CD14-positive monocyte (primary cell): ENCODE data around the gene MAB21L3. TPM values are rescaled to one million over a fixed set of nuclear protein-coding genes. Genes with fewer than 3 reads are reported as not detected.

ENCODE experiments used
- DNase-seq, 3 donors: peaks; one replicate each; pipeline ENCODE4 v3.0.0-alpha.2; 2011 to 2022
- H2AFZ ChIP-seq: 2 replicates; pipeline ENCODE4 v1.6.0; 2012; ENCODE audit warnings: mild to moderate bottlenecking, low read depth, low read length, inconsistent platforms; ENCODE audit not compliant: insufficient read depth, poor library complexity, severe bottlenecking
- H3K27ac ChIP-seq, 2 donors: 1 replicate in 1 of 2; 2 replicates in 1 of 2; pipeline ENCODE4 v1.5.1; 2012 to 2013; ENCODE audit warnings: low read length in 2 of 2, control low read depth in 1 of 2, inconsistent platforms in 1 of 2, low read depth in 1 of 2, mild to moderate bottlenecking in 1 of 2
- H3K27me3 ChIP-seq, 2 donors: one replicate each; pipeline versions ENCODE4 v1.6.0 to v1.6.1; 2011 to 2013; ENCODE audit warnings: low read length in 2 of 2; ENCODE audit not compliant: control insufficient read depth in 2 of 2, insufficient read depth in 2 of 2
- H3K36me3 ChIP-seq, 2 donors: replicated peaks in 1 of 2; 1 replicate in 1 of 2; 2 replicates in 1 of 2; pipeline versions ENCODE4 v1.5.1 to v1.6.1; 2012 to 2013; ENCODE audit warnings: low read length in 2 of 2, control low read depth in 1 of 2, inconsistent platforms in 1 of 2, mild to moderate bottlenecking in 1 of 2; ENCODE audit not compliant: insufficient read depth in 2 of 2, control insufficient read depth in 1 of 2
- H3K4me1 ChIP-seq, 2 donors: 1 replicate in 1 of 2; 2 replicates in 1 of 2; pipeline versions ENCODE4 v1.5.1 to v1.6.1; 2012 to 2013; ENCODE audit warnings: low read length in 2 of 2, control low read depth in 1 of 2, inconsistent platforms in 1 of 2, mild to moderate bottlenecking in 1 of 2, moderate library complexity in 1 of 2; ENCODE audit not compliant: insufficient read depth in 2 of 2, control insufficient read depth in 1 of 2
- H3K4me2 ChIP-seq: replicated peaks from 2 replicates; pipeline ENCODE3; 2012; ENCODE audit warnings: low read length, moderate library complexity, mild to moderate bottlenecking; ENCODE audit not compliant: poor library complexity, severe bottlenecking; ENCODE audit errors: extremely low read depth
- H3K4me3 ChIP-seq, 3 experiments: fragments of 200-600 bp in 1 of 3; sonication (generic) in 1 of 3; replicated peaks in 1 of 3; 1 replicate in 2 of 3; 2 replicates in 1 of 3; pipeline ENCODE4 v1.5.1; 2011 to 2013; ENCODE audit warnings: low read length in 3 of 3, mild to moderate bottlenecking in 3 of 3, control low read depth in 2 of 3, low read depth in 2 of 3, inconsistent platforms in 1 of 3, moderate library complexity in 1 of 3
- H3K79me2 ChIP-seq: 2 replicates; pipeline ENCODE4 v1.6.0; 2012; ENCODE audit warnings: mild to moderate bottlenecking, control low read depth, inconsistent platforms, low read length, moderate library complexity; ENCODE audit not compliant: insufficient read depth
- H3K9ac ChIP-seq: 2 replicates; pipeline ENCODE4 v1.6.0; 2017; ENCODE audit warnings: low read length, mild to moderate bottlenecking; ENCODE audit not compliant: insufficient read depth, poor library complexity, severe bottlenecking
- H3K9me3 ChIP-seq, 2 donors: replicated peaks in 1 of 2; 1 replicate in 1 of 2; 2 replicates in 1 of 2; pipeline versions ENCODE4 v1.5.1 to v1.6.1; 2012 to 2013; ENCODE audit warnings: low read length in 2 of 2, control low read depth in 1 of 2; ENCODE audit not compliant: control insufficient read depth in 1 of 2, insufficient read depth in 1 of 2
- H4K20me1 ChIP-seq: 2 replicates; pipeline ENCODE4 v1.6.0; 2012; ENCODE audit warnings: mild to moderate bottlenecking, low read length, control low read depth, moderate library complexity; ENCODE audit not compliant: insufficient read depth
- H3K27ac Mint-ChIP-seq, 7 donors: one replicate each; pipeline ENCODE4 v1.8.0; 2020; ENCODE audit warnings: mild to moderate bottlenecking in 7 of 7, mixed read lengths in 7 of 7, moderate library complexity in 6 of 7, inconsistent platforms in 2 of 7
- H3K27me3 Mint-ChIP-seq, 3 donors: one replicate each; pipeline ENCODE4 v1.8.0; 2021 to 2022; ENCODE audit warnings: low read depth in 3 of 3, mild to moderate bottlenecking in 3 of 3, mixed read lengths in 3 of 3, moderate library complexity in 3 of 3, inconsistent platforms in 1 of 3
- H3K36me3 Mint-ChIP-seq, 2 donors: one replicate each; pipeline ENCODE4 v1.8.0; 2020; ENCODE audit warnings: mixed read lengths in 2 of 2, inconsistent platforms in 1 of 2, mild to moderate bottlenecking in 1 of 2
- H3K4me1 Mint-ChIP-seq: one replicate; pipeline ENCODE4 v1.8.0; 2020; ENCODE audit warnings: mild to moderate bottlenecking, mixed read lengths
- H3K4me3 Mint-ChIP-seq, 2 donors: one replicate each; pipeline ENCODE4 v1.8.0; 2020; ENCODE audit warnings: mild to moderate bottlenecking in 2 of 2, mixed read lengths in 2 of 2, moderate library complexity in 1 of 2
- H3K9me3 Mint-ChIP-seq, 7 donors: one replicate each; pipeline ENCODE4 v1.8.0; 2020 to 2022; ENCODE audit warnings: mixed read lengths in 7 of 7, mild to moderate bottlenecking in 6 of 7, moderate library complexity in 6 of 7, inconsistent platforms in 2 of 7
- CTCF ChIP-seq: fragments of 200-600 bp; IDR thresholded peaks from one replicate; pipeline ENCODE4 v1.8.0; 2022; ENCODE audit warnings: antibody characterized with exemption, mild to moderate bottlenecking
- WGBS: methylation state at CpG from one replicate; pipeline ENCODE4 v1.1.5; 2013; ENCODE audit warnings: missing lambda C conversion rate; ENCODE audit not compliant: insufficient coverage; 5-methylcytosine and 5-hydroxymethylcytosine counted together
- intact Hi-C, 2 donors: fragments of 100-400 bp; cut with micrococcal nuclease; formaldehyde crosslinking; loops; one replicate each; pipeline versions ENCODE4 v1.15.0 to v1.15.1; 2023
- polyA plus RNA-seq, 3 donors: library from polyadenylated mRNA; depleted of rRNA in 1 of 3; unstranded in 2 of 3; stranded (reverse) in 1 of 3; fragments of 300-500 nt in 2 of 3; fragments of >200 nt in 1 of 3; fragmentation: Illumina TruSeq in 2 of 3; gene quantifications; 1 replicate in 2 of 3; 2 replicates in 1 of 3; pipeline ENCODE4 v1.2.3, GENCODE V29; 2012 to 2021

Gene MAB21L3
- polyA plus RNA-seq, 3 donors = 0.44 TPM; not detected in 2

GRCh38 chr1:116147114-116147510 is 35.9 kb downstream of the MAB21L3 start:
- Histone ChIP-seq H3K27me3 (no peaks in the 10 kb centered on the region), H4K20me1 (no peaks in the 10 kb centered on the region), H3K4me2 (no peak overlapping the region), H3K4me1 (peaks cover 3 to 4% of the 10 kb centered on the region in 2 donors), H2AFZ (no peak overlapping the region), H3K27ac (no peak overlapping the region), H3K36me3 (no peaks in the 10 kb centered on the region), H3K9ac (no peak overlapping the region), H3K9me3 (peaks cover 0 to 4% of the 10 kb centered on the region in 2 donors), H3K4me3 (no peak overlapping the region), H3K79me2 (no peaks in the 10 kb centered on the region)
- peaks cover 4 to 16% (median 5%) of the 10 kb centered on the region in 7 donors for H3K9me3 Mint-ChIP-seq
- 95% methylated on average over 3 of the region's 3 CpGs for WGBS
- peaks cover 3% of the 10 kb centered on the region for H3K4me1 Mint-ChIP-seq
- no peak overlapping the region for H3K4me3 Mint-ChIP-seq
- H3K36me3 Mint-ChIP-seq = no peaks in the 10 kb centered on the region
- intact Hi-C loops = no loop called here
- no peak overlapping the region for H3K27ac Mint-ChIP-seq
- TF ChIP-seq CTCF = no peak
- peaks cover 0 to 11% (median 4%) of the 10 kb centered on the region in 3 donors for H3K27me3 Mint-ChIP-seq
- DNase-seq = no peak

- no peaks in the 10 kb centered on the region for H3K27me3 ChIP-seq
- no peaks in the 10 kb centered on the region for H3K36me3 ChIP-seq
- Mint-ChIP-seq H3K27me3 (peaks cover 2 to 11% (median 4%) of the 10 kb centered on the region in 3 donors), H3K9me3 (peaks cover 4 to 16% (median 5%) of the 10 kb centered on the region in 7 donors), H3K27ac (no peak overlapping the region), H3K4me1 (peaks cover 5% of the 10 kb centered on the region), H3K4me3 (no peak overlapping the region), H3K36me3 (no peaks in the 10 kb centered on the region)
- H3K27ac ChIP-seq = no peak overlapping the region
- DNase-seq = no peak
- TF ChIP-seq CTCF = no peak
- H4K20me1 ChIP-seq = no peaks in the 10 kb centered on the region
- H3K4me3 ChIP-seq = no peak overlapping the region
- intact Hi-C loops = no loop called here
- WGBS = 94% methylated on average over 3 of the region's 4 CpGs
- no peak overlapping the region for H2AFZ ChIP-seq
- H3K4me2 ChIP-seq = no peak overlapping the region
- no peaks in the 10 kb centered on the region for H3K79me2 ChIP-seq
- peaks cover 4 to 5% of the 10 kb centered on the region in 2 donors for H3K4me1 ChIP-seq
- peaks cover 0 to 4% of the 10 kb centered on the region in 2 donors for H3K9me3 ChIP-seq
- H3K9ac ChIP-seq = no peak overlapping the region
Observed at GRCh38 chr1:116147972-116148371, 36.8 kb downstream of the MAB21L3 start.
